Esophagus squamous epithelium (tissue), 5 donors: ENCODE data around the gene GATAD2A. TPM values are rescaled to one million over a fixed set of nuclear protein-coding genes. Genes with fewer than 3 reads are reported as not detected.

ENCODE experiments used
- DNase-seq: peaks from one replicate; lab custom pipeline; 2025; lab: John Stamatoyannopoulos, UW
- H3K27ac ChIP-seq, 4 donors: fragments of 200-600 bp; sonication (generic); one replicate each; pipeline ENCODE4 v1.5.1; 2016 to 2019; ENCODE audit warnings: mild to moderate bottlenecking in 1 of 4
- H3K27me3 ChIP-seq, 4 donors: fragments of 200-600 bp; sonication (generic); 1 replicate in 3 of 4; 2 replicates in 1 of 4; pipeline versions ENCODE4 v1.5.1 to v1.6.0; 2017 to 2021; ENCODE audit warnings: antibody characterized with exemption in 1 of 4
- H3K36me3 ChIP-seq, 3 donors: fragments of 200-600 bp; sonication (generic); one replicate each; pipeline ENCODE4 v1.5.1; 2016 to 2019
- H3K4me1 ChIP-seq, 3 donors: fragments of 200-600 bp; sonication (generic); one replicate each; pipeline ENCODE4 v1.5.1; 2017 to 2019
- H3K4me3 ChIP-seq, 4 donors: fragments of 200-600 bp; sonication (generic); 1 replicate in 3 of 4; 2 replicates in 1 of 4; pipeline ENCODE4 v1.5.1; 2016 to 2019; ENCODE audit warnings: mild to moderate bottlenecking in 2 of 4, moderate library complexity in 1 of 4
- H3K9me3 ChIP-seq, 3 donors: fragments of 200-600 bp; sonication (generic); one replicate each; pipeline ENCODE4 v1.5.1; 2016 to 2019
- CTCF ChIP-seq, 6 experiments: fragments of 450-650 bp in 4 of 6; fragments of 200-600 bp in 2 of 6; sonication (generic) in 2 of 6; IDR thresholded peaks; one replicate each; pipeline ENCODE4 v1.5.1; 2016 to 2019; ENCODE audit warnings: antibody characterized with exemption in 6 of 6, mild to moderate bottlenecking in 4 of 6, moderate library complexity in 4 of 6
- POLR2A ChIP-seq, 4 donors: fragments of 450-650 bp; IDR thresholded peaks; one replicate each; pipeline ENCODE4 v1.6.1; 2017; ENCODE audit warnings: antibody characterized with exemption in 4 of 4, mild to moderate bottlenecking in 4 of 4, moderate library complexity in 3 of 4
- WGBS, 2 donors: methylation state at CpG; one replicate each; pipeline ENCODE4 v1.1.5; 2018; 5-methylcytosine and 5-hydroxymethylcytosine counted together
- intact Hi-C: fragments of 100-400 bp; cut with DNase I; formaldehyde crosslinking; loops from one replicate; pipeline ENCODE4 v1.15.0; 2022
- total RNA-seq, 4 donors: library from RNA; depleted of rRNA; stranded (reverse); fragments of >200 nt; gene quantifications; one replicate each; pipeline ENCODE4 v1.1.0, GENCODE V29; 2016
- donor health status: DM: yes; HTN: yes; CAD: no.

GATAD2A gene
- total RNA-seq, 4 donors from 2014 or later = 39.7 to 81.4 (median 41.6) TPM

DNA sequence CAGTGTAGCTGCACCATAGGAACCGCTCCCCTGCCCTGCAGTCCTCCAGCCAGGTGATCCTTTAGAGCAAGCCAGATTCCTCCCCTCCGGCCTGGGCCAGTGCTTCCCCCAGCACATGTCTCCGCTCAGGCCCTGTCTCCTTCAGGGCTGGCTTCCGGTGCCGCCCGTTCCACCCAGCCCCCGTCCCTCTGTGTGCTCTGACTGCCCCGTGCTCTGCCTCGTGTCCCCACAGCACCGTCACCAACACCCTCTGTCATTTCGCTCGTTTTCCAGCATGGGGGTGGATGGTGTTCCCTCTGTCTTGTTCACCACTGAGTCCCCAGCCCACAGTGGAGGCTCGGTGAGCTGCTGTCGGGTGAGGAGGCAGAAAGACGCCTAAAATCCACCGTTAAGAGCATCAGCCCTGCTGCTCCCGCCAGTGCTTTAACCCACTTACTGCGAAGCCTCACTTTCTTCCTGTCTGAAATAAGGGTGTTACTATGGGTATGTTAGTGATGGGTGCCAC lies 55.3 kb downstream of the GATAD2A start:
- DNase-seq = no peak

DNA sequence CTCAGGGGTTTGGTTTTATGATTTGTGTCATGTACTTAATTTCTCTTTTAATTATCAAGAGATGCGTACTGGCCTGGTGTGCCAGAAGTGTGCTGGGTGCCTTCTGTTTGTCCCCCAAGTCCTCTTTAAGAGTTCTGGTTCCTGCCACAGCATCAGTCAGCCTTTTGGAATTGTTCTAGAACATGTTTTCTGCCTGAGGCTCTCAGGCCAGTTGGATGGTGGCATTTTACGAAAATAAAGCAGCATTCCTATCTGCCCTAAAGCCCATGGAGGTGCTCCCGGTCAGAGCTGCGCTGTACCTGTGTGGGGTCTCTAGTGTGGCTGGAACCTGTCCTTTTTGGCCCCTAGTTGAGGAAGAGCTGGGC lies 55.8 kb downstream of the GATAD2A start:
- Histone ChIP-seq H3K36me3 (peaks cover 0 to 15% (median 8%) of the 10 kb centered on the region in 3 donors), H3K9me3 (no peaks in the 10 kb centered on the region), H3K27me3 (no peaks in the 10 kb centered on the region), H3K4me3 (no peak overlapping the region), H3K27ac (peak overlapping the region; percentile 75 to 87 (median 81)), H3K4me1 (peaks cover 72 to 90% (median 72%) of the 10 kb centered on the region in 3 donors)
- intact Hi-C loops = loop anchor here (10.0 kb wide), 1 partner anchor 46 kb away; no protein-coding TSS in a partner anchor
- DNase-seq = no peak
- TF ChIP-seq POLR2A (IDR thresholded peaks at IDR 0.05) (no peak), CTCF (IDR thresholded peaks at IDR 0.05) (no peak)
- WGBS, 2 donors = 83 to 92% methylated on average over 2 to 4 of the region's 4 CpGs

More for the DNA sequence above, 55.3 kb downstream of the GATAD2A start:
- WGBS, 2 donors = 42 to 48% methylated on average over 12 to 14 of the region's 18 CpGs
- peaks cover 72 to 91% (median 72%) of the 10 kb centered on the region in 3 donors for H3K4me1 ChIP-seq
- no peaks in the 10 kb centered on the region for H3K9me3 ChIP-seq
- peak overlapping the region in 2 of 4 donors; percentile 5 to 44 for H3K4me3 ChIP-seq
- peaks cover 0 to 10% (median 5%) of the 10 kb centered on the region in 3 donors for H3K36me3 ChIP-seq
- intact Hi-C loops = loop anchor here (10.0 kb wide), 1 partner anchor 46 kb away; no protein-coding TSS in a partner anchor
- TF ChIP-seq POLR2A (IDR thresholded peaks at IDR 0.05) = no peak
- TF ChIP-seq CTCF (IDR thresholded peaks at IDR 0.05) = no peak
- no peaks in the 10 kb centered on the region for H3K27me3 ChIP-seq
- peak overlapping the region; percentile 75 to 87 (median 81) for H3K27ac ChIP-seq

- DNase-seq = no peak
These were observed 56.5 kb downstream of the GATAD2A start for GRCh38 chr19:19461671-19462622.

GRCh38 chr19:19463348-19464117 lies 58.1 kb downstream of the GATAD2A start:
- Histone ChIP-seq H3K4me1 (peaks cover 57 to 68% (median 63%) of the 10 kb centered on the region in 3 donors), H3K4me3 (peak overlapping the region in 1 of 4 donors; percentile 18), H3K36me3 (peaks cover 0 to 37% (median 13%) of the 10 kb centered on the region in 3 donors), H3K9me3 (peaks cover 0 to 16% (median 13%) of the 10 kb centered on the region in 3 donors), H3K27me3 (no peaks in the 10 kb centered on the region), H3K27ac (peak overlapping the region; percentile 75 to 87 (median 81))
- DNase-seq = no peak
- TF ChIP-seq POLR2A (IDR thresholded peaks at IDR 0.05) = no peak
- no peak for TF ChIP-seq CTCF (IDR thresholded peaks at IDR 0.05)
- 30 to 77% methylated on average over 4 to 8 of the region's 19 CpGs for WGBS, 2 donors
- intact Hi-C loops = loop anchor here (10.0 kb wide), 1 partner anchor 49 kb away; no protein-coding TSS in a partner anchor

More at GRCh38 chr19:19461671-19462622, 56.5 kb downstream of the GATAD2A start:
- H3K9me3 ChIP-seq = no peaks in the 10 kb centered on the region
- TF ChIP-seq CTCF (IDR thresholded peaks at IDR 0.05) (no peak), POLR2A (IDR thresholded peaks at IDR 0.05) (no peak)
- intact Hi-C loops = loop anchor here (10.0 kb wide), 1 partner anchor 47 kb away; no protein-coding TSS in a partner anchor
- no peaks in the 10 kb centered on the region for H3K27me3 ChIP-seq
- peaks cover 0 to 21% (median 13%) of the 10 kb centered on the region in 3 donors for H3K36me3 ChIP-seq
- H3K4me3 ChIP-seq = peak overlapping the region in 1 of 4 donors; percentile 38
- WGBS, 2 donors = 44 to 51% methylated on average over 12 to 16 of the region's 27 CpGs
- peaks cover 68 to 84% (median 72%) of the 10 kb centered on the region in 3 donors for H3K4me1 ChIP-seq
- peak overlapping the region; percentile 75 to 87 (median 81) for H3K27ac ChIP-seq
